Panc1 (cell line): ENCODE data around the gene GRK2. TPM values are rescaled to one million over a fixed set of nuclear protein-coding genes. Genes with fewer than 3 reads are reported as not detected.

ENCODE experiments used
- ATAC-seq: fragments of 200-7000 bp; cut with Tn5 transposase; 2 replicates; pipeline ENCODE4 v1.9.1; 2020; ENCODE audit warnings: mild to moderate bottlenecking, moderate library complexity
- BruUV-seq: library from RNA; stranded (reverse); fragments of 400-500 nt; replicated peaks from 2 replicates; lab custom pipeline; 2021; lab: Mats Ljungman, UMichigan
- CTCF ChIA-PET: fragments of 300-600 bp; sonication (Branson Sonifier 250); formaldehyde crosslinking; loops from one replicate; lab custom pipeline; 2022; ENCODE audit warnings: antibody characterized with exemption; lab: Charles Lee
- POLR2A ChIA-PET: fragments of 300-600 bp; sonication (Branson Sonifier 250); formaldehyde crosslinking; loops from one replicate; lab custom pipeline; 2022; ENCODE audit warnings: antibody characterized with exemption; lab: Charles Lee
- DNase-seq: peaks from one replicate; pipeline ENCODE4 v3.0.0-alpha.2; 2010; ENCODE audit warnings: low read depth, low spot score
- H3K27ac ChIP-seq: 2 replicates; pipeline ENCODE4 v1.5.1; 2011; ENCODE audit warnings: mild to moderate bottlenecking, low read length, inconsistent platforms
- H3K27me3 ChIP-seq: fragments of 200-500 bp; sonication (Bioruptor generic); 2 replicates; pipeline ENCODE4 v1.6.0; 2014; ENCODE audit warnings: low read length, inconsistent platforms; ENCODE audit not compliant: control insufficient read depth, insufficient read depth
- H3K36me3 ChIP-seq: fragments of 200-500 bp; sonication (Bioruptor generic); 2 replicates; pipeline ENCODE4 v1.5.1; 2014; ENCODE audit warnings: inconsistent platforms, mild to moderate bottlenecking, low read length, moderate library complexity; ENCODE audit not compliant: control insufficient read depth, insufficient read depth
- H3K4me1 ChIP-seq: 2 replicates; pipeline ENCODE4 v1.5.1; 2011; ENCODE audit warnings: inconsistent platforms, mild to moderate bottlenecking, low read length, moderate library complexity; ENCODE audit not compliant: control insufficient read depth, insufficient read depth
- H3K4me3 ChIP-seq, 2 experiments: 2 replicates each; pipeline ENCODE4 v1.5.1; 2011 to 2012; ENCODE audit warnings: low read depth in 2 of 2, low read length in 2 of 2, mild to moderate bottlenecking in 2 of 2, inconsistent platforms in 1 of 2, moderate library complexity in 1 of 2
- H3K9me3 ChIP-seq: fragments of 200-500 bp; sonication (Bioruptor generic); 2 replicates; pipeline ENCODE4 v1.5.1; 2014; ENCODE audit warnings: low read depth, mild to moderate bottlenecking, inconsistent platforms, low read length, moderate library complexity; ENCODE audit not compliant: control insufficient read depth, insufficient read depth
- CTCF ChIP-seq: fragments of 450-650 bp; IDR thresholded peaks from 2 replicates; pipeline ENCODE4 v1.5.1; 2017; ENCODE audit warnings: mild to moderate bottlenecking
- POLR2AphosphoS5 ChIP-seq: IDR thresholded peaks from 2 replicates; pipeline ENCODE4 v1.6.1; 2012; ENCODE audit warnings: mild to moderate bottlenecking, low read depth, low read length, moderate library complexity
- REST ChIP-seq, 2 experiments: IDR thresholded peaks; 2 replicates each; pipeline ENCODE4 v1.6.1; 2011 to 2012; ENCODE audit warnings: low read depth in 2 of 2, control low read depth in 1 of 2, low read length in 1 of 2, mild to moderate bottlenecking in 1 of 2, moderate library complexity in 1 of 2; ENCODE audit not compliant: insufficient read depth in 1 of 2
- SIN3A ChIP-seq: IDR thresholded peaks from 2 replicates; pipeline ENCODE4 v1.6.1; 2012; ENCODE audit warnings: low read depth, mild to moderate bottlenecking, low read length, moderate library complexity, borderline replicate concordance; ENCODE audit not compliant: insufficient read depth
- TCF7L2 ChIP-seq: IDR thresholded peaks from 2 replicates; pipeline ENCODE4 v1.6.1; 2011; ENCODE audit warnings: mild to moderate bottlenecking, low read depth, low read length, inconsistent platforms
- in situ Hi-C: cut with HindIII; loops from 2 replicates; pipeline ENCODE4 v1.10.0; 2016; ENCODE audit warnings: low sequenced_read_pairs, low pct_unique_long_range_greater_than_20kb
- intact Hi-C: fragments of 100-400 bp; cut with micrococcal nuclease; formaldehyde crosslinking; loops from one replicate; pipeline ENCODE4 v1.10.0; 2022; ENCODE audit not compliant: unreplicated experiment
- total RNA-seq: library from RNA; stranded (reverse); gene quantifications from one replicate; pipeline ENCODE4 v1.2.1, GENCODE V29; 2021; ENCODE audit not compliant: unreplicated experiment

The GRK2 gene
- total RNA-seq, 1 experiment from 2014 or later: 103 TPM

- POLR2A ChIA-PET: no interaction called here
- H3K4me3 ChIP-seq: peak overlapping the region; percentile 72 to 78
- in situ Hi-C loops: no loop called here
- ATAC-seq (no peak), DNase-seq (no peak)
- no TSS peak for BruUV-seq
- no peaks in the 10 kb centered on the region for H3K27me3 ChIP-seq
- intact Hi-C loops: no loop called here
- no peaks in the 10 kb centered on the region for H3K9me3 ChIP-seq
- TF ChIP-seq TCF7L2 (no peak), REST (IDR thresholded peaks at IDR 0.05; ENCODE audit: insufficient read depth in 1 of 2, low read depth in 2 of 2, low read length in 1 of 2) (no peak), CTCF (no peak), SIN3A (no peak), POLR2AphosphoS5 (no peak)
- CTCF ChIA-PET: interaction anchor here (2.1 kb wide), 1 partner anchor 30 kb away, joined by 9 read pairs; no protein-coding TSS in a partner anchor
- H3K36me3 ChIP-seq: no peaks in the 10 kb centered on the region; the same call in 1 of the 2 replicates
- H3K4me1 ChIP-seq: peaks cover 18% of the 10 kb centered on the region
- H3K27ac ChIP-seq: peak overlapping the region; percentile 95
These were observed 21.3 kb downstream of the GRK2 start for GRCh38 chr11:67287355-67288197.

GRCh38 chr11:67288198-67288451 is 21.9 kb downstream of the GRK2 start:
- H3K27ac ChIP-seq: peak overlapping the region; percentile 95
- in situ Hi-C loops (no loop called here), intact Hi-C loops (no loop called here)
- ChIA-PET CTCF (interaction anchor here (1.4 to 2.1 kb wide), 2 partner anchors 30 to 94 kb away, joined by 3 to 9 read pairs; no protein-coding TSS in a partner anchor), POLR2A (interaction anchor here (0.6 kb wide), 1 partner anchor 1242 kb away, joined by 5 read pairs; no protein-coding TSS in a partner anchor)
- H3K36me3 ChIP-seq: peaks cover 2% of the 10 kb centered on the region; the same call in 1 of the 2 replicates
- DNase-seq (no peak), ATAC-seq (no peak)
- H3K27me3 ChIP-seq: no peaks in the 10 kb centered on the region
- BruUV-seq: no TSS peak
- peaks cover 18% of the 10 kb centered on the region for H3K4me1 ChIP-seq
- no peaks in the 10 kb centered on the region for H3K9me3 ChIP-seq
- H3K4me3 ChIP-seq: peak overlapping the region; percentile 72 to 78
- TF ChIP-seq TCF7L2: no peak
- TF ChIP-seq CTCF: no peak
- no peak; the same call in 1 of the 2 replicates for TF ChIP-seq SIN3A
- TF ChIP-seq POLR2AphosphoS5: no peak; the same call in 1 of the 2 replicates
- no peak for TF ChIP-seq REST (IDR thresholded peaks at IDR 0.05; ENCODE audit: insufficient read depth in 1 of 2, low read depth in 2 of 2, low read length in 1 of 2)
